ENCODE results near the gene GEN1.

- TF ChIP-seq CTCF (conservative IDR thresholded peaks at IDR 0.05; ENCODE audit: low read length) (no peak), EZH2phosphoT487 (IDR thresholded peaks at IDR 0.05; ENCODE audit: borderline replicate concordance) (no peak)
Measured at GRCh38 chr2:17793803-17794354, 39.9 kb downstream of the GEN1 start.
